Trophoblast cell (in vitro differentiated cells and primary cell): Measurements from ENCODE around the gene STARD10.

Experiments used
- DNase-seq, 2 donors: peaks; one replicate each; pipeline ENCODE4 v3.0.0-alpha.2; 2016
- H2AFZ ChIP-seq: 2 replicates; pipeline ENCODE4 v1.6.1; 2013; ENCODE audit warnings: low read length, moderate library complexity, mild to moderate bottlenecking; ENCODE audit not compliant: insufficient read depth, poor library complexity
- H2AK5ac ChIP-seq: 2 replicates; pipeline ENCODE4 v1.6.1; 2013; ENCODE audit warnings: mild to moderate bottlenecking, low read length
- H2BK120ac ChIP-seq: 2 replicates; pipeline ENCODE4 v1.6.1; 2013; ENCODE audit warnings: low read length, mild to moderate bottlenecking, moderate library complexity; ENCODE audit not compliant: insufficient read depth, poor library complexity
- H2BK12ac ChIP-seq: 2 replicates; pipeline ENCODE4 v1.6.1; 2013; ENCODE audit warnings: mild to moderate bottlenecking, low read length, moderate library complexity
- H2BK5ac ChIP-seq: 2 replicates; pipeline ENCODE4 v1.6.1; 2013; ENCODE audit warnings: low read length, low read depth, moderate library complexity, mild to moderate bottlenecking; ENCODE audit not compliant: poor library complexity
- H3K14ac ChIP-seq: 2 replicates; pipeline ENCODE4 v1.6.1; 2013; ENCODE audit warnings: mild to moderate bottlenecking, low read length
- H3K18ac ChIP-seq: 2 replicates; pipeline ENCODE4 v1.6.1; 2013; ENCODE audit warnings: mild to moderate bottlenecking, low read length
- H3K23ac ChIP-seq: 2 replicates; pipeline ENCODE4 v1.6.1; 2013; ENCODE audit warnings: low read length
- H3K27ac ChIP-seq: 2 replicates; pipeline ENCODE4 v1.5.1; 2013; ENCODE audit warnings: low read depth, mild to moderate bottlenecking, inconsistent platforms, low read length, moderate library complexity
- H3K27me3 ChIP-seq: 2 replicates; pipeline ENCODE4 v1.6.1; 2013; ENCODE audit warnings: inconsistent platforms, mild to moderate bottlenecking, low read length, moderate library complexity; ENCODE audit not compliant: insufficient read depth
- H3K36me3 ChIP-seq, 2 experiments: 1 replicate in 1 of 2; 2 replicates in 1 of 2; pipeline ENCODE4 v1.6.1; 2013; ENCODE audit warnings: low read length in 2 of 2, mild to moderate bottlenecking in 2 of 2, moderate library complexity in 1 of 2; ENCODE audit not compliant: insufficient read depth in 2 of 2, control insufficient read depth in 1 of 2
- H3K4ac ChIP-seq: 2 replicates; pipeline ENCODE4 v1.6.1; 2013; ENCODE audit warnings: low read depth, mild to moderate bottlenecking, low read length, moderate library complexity
- H3K4me1 ChIP-seq, 2 experiments: 1 replicate in 1 of 2; 2 replicates in 1 of 2; pipeline ENCODE4 v1.6.1; 2013; ENCODE audit warnings: low read length in 2 of 2, mild to moderate bottlenecking in 2 of 2, moderate library complexity in 1 of 2; ENCODE audit not compliant: insufficient read depth in 2 of 2, control insufficient read depth in 1 of 2
- H3K4me2 ChIP-seq: 2 replicates; pipeline ENCODE4 v1.6.1; 2013; ENCODE audit warnings: inconsistent platforms, mild to moderate bottlenecking, low read length, moderate library complexity
- H3K4me3 ChIP-seq: 2 replicates; pipeline ENCODE4 v1.5.1; 2013; ENCODE audit warnings: mild to moderate bottlenecking, low read depth, low read length, inconsistent platforms
- H3K79me1 ChIP-seq: one replicate; pipeline ENCODE4 v1.6.1; 2013; ENCODE audit warnings: low read length
- H3K79me2 ChIP-seq: 2 replicates; pipeline ENCODE4 v1.6.1; 2013; ENCODE audit warnings: low read length, mild to moderate bottlenecking; ENCODE audit not compliant: control insufficient read depth, insufficient read depth, poor library complexity
- H3K9ac ChIP-seq: 2 replicates; pipeline ENCODE4 v1.6.1; 2013; ENCODE audit warnings: mild to moderate bottlenecking, low read length
- H3K9me3 ChIP-seq: 2 replicates; pipeline ENCODE4 v1.6.1; 2013; ENCODE audit warnings: low read depth, mild to moderate bottlenecking, control low read depth, inconsistent platforms, low read length; ENCODE audit not compliant: insufficient read depth
- H4K12ac ChIP-seq: 2 replicates; pipeline ENCODE4 v1.6.1; 2013; ENCODE audit warnings: low read depth, mild to moderate bottlenecking, low read length, moderate library complexity
- H4K8ac ChIP-seq: 2 replicates; pipeline ENCODE4 v1.6.1; 2013; ENCODE audit warnings: low read depth, mild to moderate bottlenecking, low read length, moderate library complexity
- H4K91ac ChIP-seq: one replicate; pipeline ENCODE4 v1.6.1; 2013; ENCODE audit warnings: low read depth, mild to moderate bottlenecking, low read length, moderate library complexity
- WGBS: extraction: QIAGEN DNeasy Blood & Tissue Kit; methylation state at CpG from one replicate; pipeline ENCODE4 v1.1.7; 2013; ENCODE audit warnings: missing lambda C conversion rate; ENCODE audit not compliant: insufficient read length, insufficient coverage; ENCODE audit errors: extremely low coverage; 5-methylcytosine and 5-hydroxymethylcytosine counted together

STARD10 gene

GRCh38 chr11:72802822-72803221 is 9.0 kb upstream of the STARD10 start:
- Histone ChIP-seq H3K79me2 (no peaks in the 10 kb centered on the region), H4K8ac (no peak overlapping the region), H3K27me3 (no peaks in the 10 kb centered on the region), H3K4me2 (no peak overlapping the region), H3K27ac (no peak overlapping the region), H3K14ac (no peak overlapping the region), H3K79me1 (no peaks in the 10 kb centered on the region), H2BK120ac (no peak overlapping the region), H3K36me3 (no peaks in the 10 kb centered on the region), H3K4ac (no peak overlapping the region), H3K4me3 (no peak overlapping the region), H2BK5ac (no peak overlapping the region), H2AK5ac (no peak overlapping the region), H2BK12ac (no peak overlapping the region), H4K91ac (no peak overlapping the region), H4K12ac (no peak overlapping the region), H3K23ac (no peak overlapping the region), H2AFZ (no peak overlapping the region), H3K4me1 (no peaks in the 10 kb centered on the region), H3K18ac (no peak overlapping the region), H3K9me3 (no peaks in the 10 kb centered on the region), H3K9ac (no peak overlapping the region)
- no peak for DNase-seq
- no CpG with 5 or more reads among the region's 6 CpGs for WGBS

GRCh38 chr11:72799441-72799840 is 5.6 kb upstream of the STARD10 start:
- Histone ChIP-seq H2AFZ (no peak overlapping the region), H3K4me1 (peaks cover 0 to under 1% of the 10 kb centered on the region in 2 experiments), H2AK5ac (no peak overlapping the region), H4K8ac (no peak overlapping the region), H3K79me1 (no peaks in the 10 kb centered on the region), H3K18ac (no peak overlapping the region), H3K9me3 (no peaks in the 10 kb centered on the region), H4K12ac (no peak overlapping the region), H3K4me3 (no peak overlapping the region), H3K14ac (no peak overlapping the region), H3K4me2 (no peak overlapping the region), H3K36me3 (no peaks in the 10 kb centered on the region), H3K79me2 (no peaks in the 10 kb centered on the region), H2BK120ac (no peak overlapping the region), H3K27me3 (no peaks in the 10 kb centered on the region), H3K4ac (no peak overlapping the region), H2BK12ac (no peak overlapping the region), H3K9ac (no peak overlapping the region), H3K23ac (no peak overlapping the region), H2BK5ac (no peak overlapping the region), H4K91ac (no peak overlapping the region), H3K27ac (no peak overlapping the region)
- no CpG with 5 or more reads among the region's 4 CpGs for WGBS
- no peak for DNase-seq

GRCh38 chr11:72798361-72798760 is 4.5 kb upstream of the STARD10 start:
- no CpG with 5 or more reads among the region's 4 CpGs for WGBS
- Histone ChIP-seq H3K9me3 (no peaks in the 10 kb centered on the region), H2AK5ac (no peak overlapping the region)

GRCh38 chr11:72793076-72793424 is 797 bp downstream of the STARD10 start:
- H4K8ac ChIP-seq, result no peak overlapping the region
- peaks cover 11 to 19% of the 10 kb centered on the region in 2 experiments for H3K4me1 ChIP-seq
- H3K14ac ChIP-seq, result no peak overlapping the region
- H4K91ac ChIP-seq, result no peak overlapping the region
- no peak overlapping the region for H2AK5ac ChIP-seq
- H3K23ac ChIP-seq, result no peak overlapping the region
- no peak overlapping the region for H2AFZ ChIP-seq
- no peaks in the 10 kb centered on the region for H3K27me3 ChIP-seq
- H3K27ac ChIP-seq, result no peak overlapping the region
- no peaks in the 10 kb centered on the region for H3K36me3 ChIP-seq
- H3K79me1 ChIP-seq, result peaks cover 2% of the 10 kb centered on the region
- H3K4ac ChIP-seq, result no peak overlapping the region
- no peak overlapping the region for H2BK5ac ChIP-seq
- H2BK120ac ChIP-seq, result no peak overlapping the region
- H2BK12ac ChIP-seq, result no peak overlapping the region
- H3K9ac ChIP-seq, result no peak overlapping the region
- DNase-seq, result no peak
- no peak overlapping the region for H4K12ac ChIP-seq
- H3K79me2 ChIP-seq, result no peaks in the 10 kb centered on the region
- H3K4me2 ChIP-seq, result no peak overlapping the region
- no peak overlapping the region for H3K18ac ChIP-seq
- H3K4me3 ChIP-seq, result no peak overlapping the region
- no CpG with 5 or more reads among the region's 2 CpGs for WGBS
- no peaks in the 10 kb centered on the region for H3K9me3 ChIP-seq

More at GRCh38 chr11:72798361-72798760, 4.5 kb upstream of the STARD10 start:
- Histone ChIP-seq H3K18ac (no peak overlapping the region), H2AFZ (no peak overlapping the region), H3K27me3 (no peaks in the 10 kb centered on the region), H3K79me2 (no peaks in the 10 kb centered on the region), H2BK12ac (no peak overlapping the region), H2BK120ac (no peak overlapping the region), H4K8ac (no peak overlapping the region), H2BK5ac (no peak overlapping the region), H3K23ac (no peak overlapping the region), H4K12ac (no peak overlapping the region), H3K4me1 (peaks cover 2 to 4% of the 10 kb centered on the region in 2 experiments), H3K4ac (no peak overlapping the region), H4K91ac (no peak overlapping the region), H3K9ac (no peak overlapping the region), H3K4me3 (no peak overlapping the region), H3K79me1 (peaks cover 2% of the 10 kb centered on the region), H3K14ac (no peak overlapping the region), H3K36me3 (no peaks in the 10 kb centered on the region), H3K4me2 (no peak overlapping the region), H3K27ac (no peak overlapping the region)
- DNase-seq, result no peak
